ENCODE measurements around the gene ARG2. TPM values are rescaled to one million over a fixed set of nuclear protein-coding genes. Genes with fewer than 3 reads are reported as not detected.

ARG2 gene
- total RNA-seq, 1 donor from 2014 or later = 78.7 TPM

DNA sequence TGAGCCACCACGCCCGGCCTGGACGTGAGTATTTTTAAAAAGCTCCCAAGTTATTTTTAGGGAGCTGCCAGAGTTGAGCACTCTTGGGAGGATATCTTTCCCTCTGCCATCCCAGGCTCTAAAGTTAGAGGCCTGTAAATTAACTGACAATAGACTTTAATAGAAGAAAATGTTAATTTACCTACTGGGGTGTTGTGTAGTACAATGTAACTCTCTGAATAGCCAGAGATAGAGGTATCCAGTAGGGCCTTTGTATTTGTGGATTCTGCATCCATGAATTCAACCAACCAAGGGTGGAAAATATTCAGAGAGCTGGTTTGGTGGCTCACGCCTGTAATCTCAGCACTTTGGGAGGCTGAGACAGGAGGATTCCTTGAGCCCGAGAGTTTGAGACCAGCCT lies 12.1 kb upstream of the ARG2 start:
- no peaks in the 10 kb centered on the region for H3K27me3 Mint-ChIP-seq (ENCODE audit: unreplicated experiment)
- H3K36me3 Mint-ChIP-seq (ENCODE audit: unreplicated experiment) = no peaks in the 10 kb centered on the region
- no peak overlapping the region for H3K27ac Mint-ChIP-seq (ENCODE audit: unreplicated experiment)
- peaks cover 1% of the 10 kb centered on the region for H3K9me3 Mint-ChIP-seq (ENCODE audit: unreplicated experiment)
- no peak for DNase-seq
- TF ChIP-seq, protein P1, sequence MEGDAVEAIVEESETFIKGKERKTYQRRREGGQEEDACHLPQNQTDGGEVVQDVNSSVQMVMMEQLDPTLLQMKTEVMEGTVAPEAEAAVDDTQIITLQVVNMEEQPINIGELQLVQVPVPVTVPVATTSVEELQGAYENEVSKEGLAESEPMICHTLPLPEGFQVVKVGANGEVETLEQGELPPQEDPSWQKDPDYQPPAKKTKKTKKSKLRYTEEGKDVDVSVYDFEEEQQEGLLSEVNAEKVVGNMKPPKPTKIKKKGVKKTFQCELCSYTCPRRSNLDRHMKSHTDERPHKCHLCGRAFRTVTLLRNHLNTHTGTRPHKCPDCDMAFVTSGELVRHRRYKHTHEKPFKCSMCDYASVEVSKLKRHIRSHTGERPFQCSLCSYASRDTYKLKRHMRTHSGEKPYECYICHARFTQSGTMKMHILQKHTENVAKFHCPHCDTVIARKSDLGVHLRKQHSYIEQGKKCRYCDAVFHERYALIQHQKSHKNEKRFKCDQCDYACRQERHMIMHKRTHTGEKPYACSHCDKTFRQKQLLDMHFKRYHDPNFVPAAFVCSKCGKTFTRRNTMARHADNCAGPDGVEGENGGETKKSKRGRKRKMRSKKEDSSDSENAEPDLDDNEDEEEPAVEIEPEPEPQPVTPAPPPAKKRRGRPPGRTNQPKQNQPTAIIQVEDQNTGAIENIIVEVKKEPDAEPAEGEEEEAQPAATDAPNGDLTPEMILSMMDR (IDR thresholded peaks at IDR 0.05; ENCODE audit: partially characterized antibody, unreplicated experiment) = no peak
- peaks cover 11% of the 10 kb centered on the region for H3K4me1 Mint-ChIP-seq (ENCODE audit: low read depth, unreplicated experiment)
- H3K4me3 Mint-ChIP-seq (ENCODE audit: unreplicated experiment) = no peak overlapping the region

DNA sequence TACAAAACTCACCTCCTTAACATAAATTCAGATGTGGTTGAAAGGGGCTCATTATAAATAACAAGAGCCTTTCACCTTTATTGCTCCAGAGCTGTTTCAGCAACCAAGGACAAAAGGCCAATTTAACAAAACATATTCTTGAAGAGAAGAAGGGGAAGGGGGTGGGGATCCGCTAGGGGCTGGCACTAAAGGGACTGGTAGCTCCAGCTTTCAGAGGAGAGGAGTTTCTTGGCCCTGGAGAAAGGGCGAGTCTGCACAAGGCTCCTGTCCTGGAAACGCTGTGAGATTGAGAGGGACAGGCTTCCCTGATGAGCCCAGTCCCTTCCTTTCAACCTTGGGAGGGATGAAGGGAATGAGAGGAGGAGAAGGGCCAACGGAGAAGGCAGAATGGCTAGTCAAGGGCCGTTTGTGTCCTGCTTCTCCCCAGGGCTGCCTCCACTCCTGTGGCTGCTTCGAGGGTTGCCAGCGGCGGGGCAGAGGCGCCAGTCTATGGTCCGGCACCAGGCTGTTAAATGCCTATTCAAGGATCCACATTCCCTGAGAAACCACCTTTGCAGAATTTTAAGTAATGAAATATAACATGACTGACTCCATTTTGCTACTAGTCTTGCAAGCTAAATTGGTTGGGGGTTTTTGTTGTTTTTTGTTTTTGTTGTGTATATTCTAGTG lies 9.9 kb upstream of the ARG2 start:
- TF ChIP-seq, protein P1 (IDR thresholded peaks at IDR 0.05; ENCODE audit: partially characterized antibody, unreplicated experiment) = no peak
- no peak for DNase-seq
- H3K27me3 Mint-ChIP-seq (ENCODE audit: unreplicated experiment) = peaks cover 2% of the 10 kb centered on the region
- H3K9me3 Mint-ChIP-seq (ENCODE audit: unreplicated experiment) = peaks cover 1% of the 10 kb centered on the region
- H3K36me3 Mint-ChIP-seq (ENCODE audit: unreplicated experiment) = no peaks in the 10 kb centered on the region
- peak overlapping the region; percentile 59 for H3K27ac Mint-ChIP-seq (ENCODE audit: unreplicated experiment)
- peaks cover 11% of the 10 kb centered on the region for H3K4me1 Mint-ChIP-seq (ENCODE audit: low read depth, unreplicated experiment)
- H3K4me3 Mint-ChIP-seq (ENCODE audit: unreplicated experiment) = peak overlapping the region; percentile 64

DNA sequence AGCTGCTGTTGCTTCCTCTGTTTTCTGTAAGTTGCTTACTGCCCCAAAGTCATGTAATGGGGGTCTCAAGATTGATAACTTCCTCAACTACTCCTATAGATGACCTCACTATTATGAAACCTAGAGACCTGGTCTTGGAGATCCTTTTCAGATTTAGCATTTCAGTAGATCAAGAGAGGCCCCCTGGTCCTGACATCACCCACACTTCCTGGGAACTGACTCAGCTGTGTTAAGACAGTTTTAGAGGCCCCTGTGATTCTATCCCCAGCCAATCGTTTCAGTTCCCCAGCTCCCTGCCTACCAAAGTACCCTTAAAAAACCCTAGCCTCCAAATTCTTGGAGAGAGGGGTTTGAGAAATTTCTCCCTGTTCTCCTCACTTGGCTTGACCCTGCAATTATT lies 9.2 kb upstream of the ARG2 start:
- H3K4me3 Mint-ChIP-seq (ENCODE audit: unreplicated experiment) = no peak overlapping the region
- TF ChIP-seq, protein P1 (IDR thresholded peaks at IDR 0.05; ENCODE audit: partially characterized antibody, unreplicated experiment) = no peak
- peaks cover 1% of the 10 kb centered on the region for H3K9me3 Mint-ChIP-seq (ENCODE audit: unreplicated experiment)
- DNase-seq = no peak
- H3K36me3 Mint-ChIP-seq (ENCODE audit: unreplicated experiment) = no peaks in the 10 kb centered on the region
- peaks cover 2% of the 10 kb centered on the region for H3K27me3 Mint-ChIP-seq (ENCODE audit: unreplicated experiment)
- H3K4me1 Mint-ChIP-seq (ENCODE audit: low read depth, unreplicated experiment) = peaks cover 11% of the 10 kb centered on the region
- H3K27ac Mint-ChIP-seq (ENCODE audit: unreplicated experiment) = no peak overlapping the region

DNA sequence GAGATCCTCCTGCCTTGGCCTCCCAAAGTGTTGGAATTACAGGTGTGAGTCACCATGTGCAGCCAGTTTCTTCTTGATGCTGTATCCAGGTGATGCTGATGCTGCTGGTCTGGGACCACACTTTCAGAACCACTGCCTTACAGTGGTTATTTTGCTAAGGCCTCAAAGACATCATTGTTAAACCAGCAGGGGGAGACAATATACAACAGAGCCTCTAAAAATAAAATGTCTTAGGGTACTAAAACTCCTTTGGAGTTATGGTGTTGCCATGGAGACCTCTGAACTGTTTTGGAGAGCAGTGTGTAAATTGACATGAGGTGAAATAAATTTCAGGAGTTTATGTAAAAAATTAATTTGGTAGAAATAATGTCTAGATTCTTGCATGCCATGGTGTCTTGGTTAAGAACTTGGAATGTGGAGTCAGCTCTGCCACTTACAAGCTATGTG lies 1.1 kb upstream of the ARG2 start:
- peaks cover 7% of the 10 kb centered on the region for H3K9me3 Mint-ChIP-seq (ENCODE audit: unreplicated experiment)
- peaks cover 3% of the 10 kb centered on the region for H3K36me3 Mint-ChIP-seq (ENCODE audit: unreplicated experiment)
- H3K27ac Mint-ChIP-seq (ENCODE audit: unreplicated experiment) = peak overlapping the region; percentile 77
- TF ChIP-seq, protein P1 (IDR thresholded peaks at IDR 0.05; ENCODE audit: partially characterized antibody, unreplicated experiment) = peak; percentile 76
- H3K4me1 Mint-ChIP-seq (ENCODE audit: low read depth, unreplicated experiment) = peaks cover 17% of the 10 kb centered on the region
- peak overlapping the region; percentile 81 for H3K4me3 Mint-ChIP-seq (ENCODE audit: unreplicated experiment)
- no peak for DNase-seq
- peaks cover 6% of the 10 kb centered on the region for H3K27me3 Mint-ChIP-seq (ENCODE audit: unreplicated experiment)

DNA sequence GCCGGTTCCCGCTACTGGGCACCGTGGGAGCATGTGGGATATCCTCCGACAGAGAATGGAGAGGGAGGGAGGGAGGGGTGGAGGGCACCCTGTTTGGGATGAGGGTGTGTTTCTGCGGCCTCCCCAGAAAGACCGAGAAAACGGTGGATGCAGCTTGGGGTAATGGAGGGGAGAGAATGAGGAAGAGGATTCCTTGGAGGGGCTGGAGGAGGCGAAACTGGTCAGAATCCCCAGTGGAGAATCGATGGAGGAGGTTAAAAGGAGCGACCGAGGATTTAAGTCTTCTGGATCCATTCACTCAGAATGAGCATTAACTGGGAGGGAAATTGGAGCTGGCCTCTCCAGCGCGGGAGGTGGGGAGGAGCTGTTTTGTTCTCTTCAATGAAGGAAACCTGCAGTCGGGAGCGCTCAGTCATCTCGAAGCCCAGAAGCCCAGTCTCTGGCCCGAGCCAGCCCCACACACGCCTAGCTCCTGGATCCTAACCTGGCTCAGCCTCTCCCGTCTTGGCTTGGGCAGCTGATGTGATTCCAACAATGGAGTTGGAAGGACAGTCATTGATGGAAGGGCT lies 581 bp downstream of the ARG2 start:
- H3K4me3 Mint-ChIP-seq (ENCODE audit: unreplicated experiment) = peak overlapping the region; percentile 97
- peaks cover 9% of the 10 kb centered on the region for H3K36me3 Mint-ChIP-seq (ENCODE audit: unreplicated experiment)
- TF ChIP-seq, protein P1 (IDR thresholded peaks at IDR 0.05; ENCODE audit: partially characterized antibody, unreplicated experiment) = no peak
- H3K9me3 Mint-ChIP-seq (ENCODE audit: unreplicated experiment) = peaks cover 9% of the 10 kb centered on the region
- DNase-seq = peak; percentile 52
- peaks cover 5% of the 10 kb centered on the region for H3K27me3 Mint-ChIP-seq (ENCODE audit: unreplicated experiment)
- peaks cover 17% of the 10 kb centered on the region for H3K4me1 Mint-ChIP-seq (ENCODE audit: low read depth, unreplicated experiment)
- H3K27ac Mint-ChIP-seq (ENCODE audit: unreplicated experiment) = peak overlapping the region; percentile 95
